ENCODE measurements around the gene CHAC1.

GRCh38 chr15:40915679-40916078 is 37.6 kb upstream of the CHAC1 start:
- TF ChIP-seq, protein P1, sequence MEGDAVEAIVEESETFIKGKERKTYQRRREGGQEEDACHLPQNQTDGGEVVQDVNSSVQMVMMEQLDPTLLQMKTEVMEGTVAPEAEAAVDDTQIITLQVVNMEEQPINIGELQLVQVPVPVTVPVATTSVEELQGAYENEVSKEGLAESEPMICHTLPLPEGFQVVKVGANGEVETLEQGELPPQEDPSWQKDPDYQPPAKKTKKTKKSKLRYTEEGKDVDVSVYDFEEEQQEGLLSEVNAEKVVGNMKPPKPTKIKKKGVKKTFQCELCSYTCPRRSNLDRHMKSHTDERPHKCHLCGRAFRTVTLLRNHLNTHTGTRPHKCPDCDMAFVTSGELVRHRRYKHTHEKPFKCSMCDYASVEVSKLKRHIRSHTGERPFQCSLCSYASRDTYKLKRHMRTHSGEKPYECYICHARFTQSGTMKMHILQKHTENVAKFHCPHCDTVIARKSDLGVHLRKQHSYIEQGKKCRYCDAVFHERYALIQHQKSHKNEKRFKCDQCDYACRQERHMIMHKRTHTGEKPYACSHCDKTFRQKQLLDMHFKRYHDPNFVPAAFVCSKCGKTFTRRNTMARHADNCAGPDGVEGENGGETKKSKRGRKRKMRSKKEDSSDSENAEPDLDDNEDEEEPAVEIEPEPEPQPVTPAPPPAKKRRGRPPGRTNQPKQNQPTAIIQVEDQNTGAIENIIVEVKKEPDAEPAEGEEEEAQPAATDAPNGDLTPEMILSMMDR (conservative IDR thresholded peaks at IDR 0.05; ENCODE audit: low read length), result no peak
- no peak for TF ChIP-seq EZH2phosphoT487 (IDR thresholded peaks at IDR 0.05; ENCODE audit: borderline replicate concordance, low read depth, low read length)

Data from OCI-LY7 (cell line).